NCI-H446 (cell line): Measurements from ENCODE around the gene HOXB4.

Source experiments
- DNase-seq, 2 experiments: peaks; one replicate each; lab custom pipeline; 2025; lab: John Stamatoyannopoulos, UW

Gene HOXB4

DNA sequence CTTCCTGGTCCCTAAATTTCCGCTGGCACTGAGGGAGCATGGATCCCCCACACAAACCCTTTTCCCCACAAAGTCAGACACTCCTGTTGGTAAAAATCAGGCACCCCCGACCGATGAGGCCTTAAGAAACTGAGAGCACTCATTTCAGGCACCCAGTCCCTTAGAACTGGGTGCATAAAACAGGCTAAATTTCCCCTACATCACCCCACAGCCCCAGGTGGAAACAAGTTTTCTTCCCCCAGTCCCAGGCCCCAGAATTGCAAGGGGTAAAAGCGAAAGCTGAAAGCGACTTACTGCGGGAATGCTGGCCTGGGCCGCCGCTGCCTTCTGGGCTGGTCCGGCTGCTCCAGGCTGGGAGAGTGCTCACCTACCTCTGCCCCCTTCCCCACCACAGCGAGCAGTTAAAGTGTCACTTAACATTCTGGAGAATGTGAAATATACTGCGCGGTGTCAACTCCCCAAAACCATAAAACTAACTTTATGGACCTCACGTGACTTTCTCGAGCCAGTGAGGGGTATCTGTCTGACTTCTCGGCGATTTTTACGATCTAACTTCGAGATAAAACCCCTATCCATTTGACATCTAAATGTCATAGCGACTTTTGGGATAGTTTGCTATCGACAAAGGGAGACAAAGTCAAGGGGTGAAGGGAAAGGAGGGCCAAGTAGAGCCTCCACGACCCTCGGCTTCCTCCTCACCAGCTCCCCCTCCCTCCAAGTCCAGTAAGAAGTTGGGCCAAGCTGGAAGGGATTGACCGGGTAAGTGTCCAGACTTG, 11.9 kb upstream of the HOXB4 start, which contains the start of gene HOXB3:
TSS of gene HOXB3 (minus strand) at position 411 of the 776 bp plus-strand sequence. CDS start 37,767 bp downstream, outside the sequence.
- no peak for DNase-seq

DNA sequence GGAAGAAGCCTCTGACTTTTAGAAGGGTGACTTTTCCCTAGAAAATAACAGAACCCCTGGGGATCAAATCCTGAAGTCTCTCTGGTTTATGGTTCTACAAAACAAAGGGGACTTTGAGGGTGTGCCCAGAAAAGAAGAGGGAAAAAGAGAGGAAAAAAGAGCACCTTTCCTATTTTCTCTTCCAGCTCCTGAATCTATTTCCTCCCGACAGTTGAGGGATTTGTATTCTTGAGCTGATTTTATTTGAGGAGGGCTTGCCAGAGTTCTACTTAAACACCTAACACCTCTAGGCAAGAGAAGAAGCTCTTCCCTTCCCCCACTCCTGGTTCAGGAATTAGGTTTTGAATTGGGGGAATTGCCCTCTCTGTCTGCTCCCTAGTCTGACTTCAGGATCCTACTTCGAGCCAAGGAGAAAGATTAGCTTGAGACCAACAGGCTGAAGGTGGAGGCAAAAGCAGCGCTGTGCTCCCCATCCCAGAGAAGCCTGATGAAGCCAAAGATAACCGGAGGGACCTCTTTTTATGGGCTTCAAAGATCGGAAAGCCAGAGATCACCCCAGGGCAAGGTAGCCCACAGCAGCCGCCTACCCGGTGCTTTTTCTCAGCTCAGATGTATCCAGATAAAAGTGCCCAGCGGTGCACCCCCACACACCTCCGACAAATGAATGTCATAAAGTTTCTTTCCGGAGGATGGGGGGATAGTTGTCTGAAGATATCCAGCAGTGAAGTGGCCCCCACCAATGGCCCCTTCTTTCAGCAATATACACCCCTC, 11.1 kb upstream of the HOXB4 start:
- DNase-seq: no peak

- DNase-seq: no peak
Measured at GRCh38 chr17:48588528-48588927, 10.4 kb upstream of the HOXB4 start.

DNA sequence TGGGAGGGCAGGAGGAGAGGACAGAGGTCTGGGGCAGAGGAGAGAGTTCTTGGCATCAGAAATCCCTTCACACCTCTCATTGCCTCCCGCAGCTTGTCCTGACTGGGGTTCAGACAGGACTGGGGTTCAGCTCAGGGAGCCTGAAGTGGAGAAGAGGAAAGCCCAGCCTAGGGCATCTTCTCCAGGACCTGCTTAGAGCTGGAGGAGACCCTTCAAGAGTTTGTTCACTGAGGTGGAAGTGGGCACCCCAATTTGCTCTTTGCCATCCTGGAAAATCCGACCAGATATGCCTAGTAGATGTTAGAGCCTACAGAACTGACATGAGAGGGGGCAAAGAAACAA, 9.9 kb upstream of the HOXB4 start:
- no peak for DNase-seq

DNA sequence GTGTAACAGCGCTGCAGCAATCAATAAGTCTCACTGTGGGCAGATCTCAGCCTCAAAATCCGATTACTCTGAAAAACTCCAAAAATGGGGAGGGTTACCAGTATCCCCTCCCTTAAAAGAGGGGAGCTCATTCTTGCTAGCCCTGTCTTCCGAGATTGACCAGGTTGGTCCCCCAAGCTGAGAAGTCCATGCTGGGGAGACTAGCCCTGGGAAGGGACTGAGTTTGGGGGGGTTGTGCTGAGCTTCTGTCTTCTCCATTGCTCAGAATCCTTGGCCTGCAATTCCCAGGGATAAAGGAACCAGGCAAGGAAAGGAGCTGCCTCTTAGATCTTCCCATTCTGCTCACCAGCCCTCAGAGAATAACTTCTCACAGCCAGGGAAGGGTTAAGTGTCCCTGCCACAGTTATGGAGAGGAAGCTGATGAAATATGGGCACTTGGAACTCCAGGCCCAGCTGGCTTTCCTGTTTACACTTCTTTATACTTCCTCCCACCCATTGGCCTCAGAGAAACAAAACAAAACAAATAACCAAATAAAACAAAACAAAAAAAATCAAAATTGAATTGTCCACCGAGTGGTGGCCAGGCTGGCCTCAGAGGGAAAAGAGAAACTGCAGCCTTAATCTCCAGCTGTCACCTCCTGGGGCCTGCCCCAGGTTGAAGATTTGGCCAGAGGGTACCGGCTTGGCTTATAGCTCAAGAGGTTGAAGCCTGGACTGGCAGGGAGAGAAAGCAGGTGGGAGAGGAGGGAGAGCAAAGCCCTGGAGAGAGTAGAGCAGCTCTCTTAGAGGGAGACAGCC, 9.3 kb upstream of the HOXB4 start:
- DNase-seq: no peak

DNA sequence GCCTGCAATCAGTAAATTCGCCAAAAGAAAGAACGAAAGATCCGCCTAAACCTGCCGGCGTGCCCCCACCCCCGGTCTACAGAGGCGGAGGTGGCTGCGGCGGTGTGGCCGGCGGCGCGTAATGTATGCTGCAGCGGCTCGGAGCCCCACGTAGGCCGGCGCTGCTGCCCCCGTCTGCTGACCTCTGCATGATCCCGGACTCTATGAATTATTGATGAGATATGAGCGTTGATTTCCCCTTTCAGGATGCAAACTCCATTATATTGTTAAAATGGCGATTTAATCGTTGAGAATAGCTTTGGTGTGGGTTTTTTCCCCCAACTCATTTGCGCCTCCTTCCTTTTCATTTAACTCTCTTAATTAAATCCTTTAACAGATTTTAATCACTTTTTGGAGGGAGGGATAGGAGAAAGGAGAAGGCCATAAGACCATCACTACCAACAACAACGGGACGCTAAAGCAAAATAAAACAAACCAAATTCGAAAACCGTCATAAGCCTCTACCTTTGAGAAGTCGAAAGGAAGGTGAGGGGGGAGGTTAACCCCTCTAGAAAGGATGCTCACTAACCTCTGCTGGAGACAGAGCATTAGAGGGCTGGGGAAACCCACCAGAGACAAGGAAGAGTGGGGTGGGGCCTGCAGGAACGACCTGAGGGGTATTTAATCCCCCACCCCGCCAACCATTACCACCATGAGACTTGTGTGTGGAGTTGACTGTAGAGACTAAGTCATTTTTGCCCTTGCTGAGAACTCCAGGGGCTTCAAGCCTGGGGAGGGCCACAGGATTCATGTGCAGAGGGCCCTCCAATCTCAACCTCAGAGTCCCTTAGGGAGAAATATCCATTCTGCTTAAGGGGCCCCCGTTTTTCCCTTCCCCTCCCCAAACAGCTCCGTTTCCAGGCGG, 8.5 kb upstream of the HOXB4 start:
- DNase-seq: no peak

GRCh38 chr17:48584223-48584741, 6.1 kb upstream of the HOXB4 start:
- no peak for DNase-seq

- no peak for DNase-seq
Measured at GRCh38 chr17:48583708-48584222, 5.6 kb upstream of the HOXB4 start.

DNA sequence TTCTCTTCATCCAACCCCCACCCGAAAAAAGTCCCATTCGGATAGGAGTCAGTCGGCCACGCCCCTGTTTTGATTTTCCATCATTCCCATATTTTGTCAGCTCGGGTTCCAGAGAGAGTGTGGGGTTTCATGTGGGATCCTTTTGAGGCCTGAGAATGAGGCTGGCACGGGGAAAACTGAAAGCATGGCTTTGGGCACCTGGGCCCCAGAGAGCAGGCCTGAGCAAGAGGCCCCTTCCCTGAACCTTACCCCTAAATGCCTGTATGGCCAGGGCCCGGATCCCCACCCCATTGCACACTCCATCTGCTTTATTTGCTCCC, 4.6 kb upstream of the HOXB4 start:
- DNase-seq: no peak

GRCh38 chr17:48579760-48580554, 1.8 kb upstream of the HOXB4 start:
- DNase-seq: no peak

GRCh38 chr17:48579471-48579759, 1.3 kb upstream of the HOXB4 start:
- DNase-seq: no peak

GRCh38 chr17:48578616-48579470, 693 bp upstream of the HOXB4 start:
- DNase-seq: no peak

DNA sequence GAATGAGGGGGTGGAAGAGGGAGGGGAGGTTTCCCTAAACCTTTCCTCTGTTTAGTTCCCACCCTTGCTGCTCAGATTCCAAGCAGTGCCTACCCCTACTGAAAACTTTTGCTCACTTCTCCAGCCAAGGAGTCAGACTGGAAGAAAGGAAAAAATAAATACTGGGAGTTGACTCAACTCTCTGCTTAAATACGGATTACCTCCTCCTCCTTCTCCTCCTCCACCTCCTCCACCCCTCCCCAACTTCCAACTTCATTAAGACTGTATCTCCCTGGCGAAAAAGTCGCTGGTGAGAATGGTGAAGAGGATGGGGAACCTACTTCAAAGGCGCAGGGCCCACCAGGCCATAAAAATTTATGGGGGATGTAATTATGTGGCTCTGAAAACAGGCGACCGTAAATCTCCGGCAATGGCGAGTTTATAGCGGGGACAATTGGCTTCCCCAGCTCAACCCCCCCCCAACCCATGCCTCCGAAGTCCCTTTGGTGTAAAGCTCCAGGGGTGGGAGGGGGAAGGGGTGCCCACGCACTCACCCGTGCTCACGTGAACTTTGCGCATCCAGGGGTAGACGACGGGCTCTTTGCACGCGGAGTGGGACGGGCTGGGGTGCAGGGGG, 712 bp downstream of the HOXB4 start:
- no peak for DNase-seq

DNA sequence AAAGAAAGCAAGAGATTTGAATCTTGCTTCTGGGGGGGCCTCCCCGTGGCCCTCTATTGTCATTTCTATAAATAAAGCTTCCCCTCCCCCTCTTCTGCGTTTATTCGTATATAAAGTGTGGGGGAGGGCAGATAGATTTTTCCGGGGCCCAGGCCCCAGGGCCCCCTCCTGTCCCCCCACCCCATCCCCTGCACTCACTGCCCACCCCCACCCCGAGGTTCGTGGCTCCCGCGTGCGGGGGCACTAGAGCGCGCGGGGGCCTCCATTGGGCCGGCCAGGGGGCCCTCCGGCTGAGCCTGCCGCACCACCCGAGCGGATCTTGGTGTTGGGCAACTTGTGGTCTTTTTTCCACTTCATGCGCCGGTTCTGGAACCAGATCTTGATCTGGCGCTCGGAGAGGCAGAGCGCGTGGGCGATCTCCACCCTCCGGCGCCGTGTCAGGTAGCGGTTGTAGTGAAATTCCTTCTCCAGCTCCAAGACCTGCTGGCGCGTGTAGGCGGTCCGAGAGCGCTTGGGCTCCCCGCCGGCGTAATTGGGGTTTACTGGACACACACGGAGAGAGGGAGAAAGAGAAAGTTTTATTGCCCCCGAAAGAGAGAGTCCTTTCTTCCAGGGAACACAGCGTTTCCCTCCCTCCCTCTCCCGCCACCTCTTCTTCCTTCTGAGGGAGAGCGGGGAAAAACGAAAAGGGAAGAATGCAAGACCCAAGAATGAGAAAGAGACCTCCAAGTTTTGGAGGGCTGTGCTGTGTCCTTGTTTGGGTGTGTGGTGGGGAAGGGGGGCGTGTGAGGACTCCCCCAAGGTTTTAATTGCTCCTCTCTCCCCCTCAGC, 1.5 kb downstream of the HOXB4 start:
- no peak for DNase-seq

DNA sequence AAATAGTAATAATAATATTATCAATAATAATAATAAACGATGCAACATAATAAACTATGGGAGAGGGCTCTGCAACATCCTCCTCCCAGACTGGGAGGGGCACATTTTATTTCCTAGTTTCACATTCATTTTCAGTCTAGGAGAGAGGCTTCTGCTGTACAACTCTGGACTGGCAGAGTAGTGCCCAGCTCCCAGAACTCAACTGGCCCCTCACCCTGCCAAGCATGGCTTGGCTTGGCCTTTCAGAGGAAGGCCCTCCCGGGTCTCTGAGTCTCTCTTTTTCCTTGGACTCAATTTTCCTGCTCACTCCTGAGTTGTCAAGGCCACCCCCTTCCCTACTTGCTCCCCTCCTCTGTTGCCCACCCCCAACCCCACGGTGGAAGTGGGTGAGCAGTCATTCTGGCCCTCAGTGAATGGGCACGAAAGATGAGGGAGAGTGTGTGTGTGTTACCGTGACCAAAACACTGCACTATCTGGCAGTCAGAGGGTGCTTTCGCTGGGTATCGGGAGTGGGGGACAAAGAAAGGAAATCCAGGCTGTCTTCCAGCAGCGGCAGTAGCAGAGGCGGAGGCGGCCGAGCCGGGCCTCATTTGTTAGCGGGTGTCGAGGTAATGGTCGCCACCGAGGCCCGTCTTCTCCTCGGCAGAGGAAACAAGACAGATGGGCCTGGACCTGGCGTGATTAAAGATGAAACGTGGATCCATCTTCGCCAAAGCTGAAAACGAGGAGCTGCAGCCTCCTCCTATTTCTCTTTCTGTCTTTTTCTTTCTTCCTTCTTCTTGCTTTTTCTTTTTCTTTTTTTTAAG, 2.3 kb downstream of the HOXB4 start:
- DNase-seq: no peak

DNA sequence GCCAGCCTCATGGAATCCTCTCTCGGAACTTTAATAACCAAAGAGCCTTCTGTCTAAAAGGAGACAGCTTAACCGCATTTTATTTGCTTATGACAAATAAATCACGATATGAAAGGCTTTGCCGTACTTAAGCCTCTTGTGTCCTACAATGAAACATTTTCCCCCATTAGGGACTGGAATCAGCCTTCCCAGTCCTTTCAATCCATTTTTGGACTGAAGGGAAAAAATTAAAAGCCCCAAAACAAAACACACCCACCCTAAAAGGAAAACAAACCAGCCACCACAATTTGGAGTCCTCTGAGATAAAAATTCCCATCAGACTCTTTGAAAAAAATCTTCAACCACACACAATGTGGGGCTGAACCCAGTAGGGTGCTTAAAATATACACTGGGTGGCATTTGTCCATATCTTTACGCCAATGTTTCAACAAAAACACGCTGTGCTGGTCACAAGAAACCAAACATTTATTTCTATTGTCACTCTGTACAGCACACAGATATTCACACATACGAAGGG, 3.0 kb downstream of the HOXB4 start:
- DNase-seq: no peak

DNA sequence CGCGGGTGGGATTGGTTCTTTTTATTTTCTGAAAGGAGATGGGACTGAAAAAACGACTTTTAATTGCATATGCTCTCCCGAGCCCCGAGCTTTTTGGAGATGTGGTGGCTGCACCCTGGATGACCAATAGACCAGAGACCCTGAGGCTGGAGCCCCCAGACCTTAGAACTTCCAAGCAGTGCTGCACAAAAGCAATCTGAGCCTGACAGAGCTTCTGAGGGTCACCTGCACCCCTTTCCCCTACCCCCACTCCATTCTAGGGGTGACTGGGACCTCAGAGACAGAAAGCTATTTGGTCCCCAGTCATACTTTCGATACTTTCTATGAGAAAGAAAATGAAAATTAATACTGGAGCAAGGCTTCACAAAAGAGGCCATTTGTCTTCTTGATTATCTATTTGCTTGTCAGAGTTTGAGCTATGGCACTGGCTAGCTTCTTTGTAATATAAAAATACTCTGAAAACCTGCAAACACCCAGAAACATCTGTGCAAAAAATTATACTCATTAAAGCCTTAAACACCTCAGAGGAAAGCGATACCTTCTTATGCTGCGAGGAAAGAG, 3.6 kb downstream of the HOXB4 start:
- no peak for DNase-seq
